Fibroblast of upper back skin (primary cell): Measurements from ENCODE around the gene RSAD1.

ENCODE experiments used
- DNase-seq: peaks from one replicate; pipeline ENCODE4 v3.0.0-alpha.2; 2013

The RSAD1 gene

DNA sequence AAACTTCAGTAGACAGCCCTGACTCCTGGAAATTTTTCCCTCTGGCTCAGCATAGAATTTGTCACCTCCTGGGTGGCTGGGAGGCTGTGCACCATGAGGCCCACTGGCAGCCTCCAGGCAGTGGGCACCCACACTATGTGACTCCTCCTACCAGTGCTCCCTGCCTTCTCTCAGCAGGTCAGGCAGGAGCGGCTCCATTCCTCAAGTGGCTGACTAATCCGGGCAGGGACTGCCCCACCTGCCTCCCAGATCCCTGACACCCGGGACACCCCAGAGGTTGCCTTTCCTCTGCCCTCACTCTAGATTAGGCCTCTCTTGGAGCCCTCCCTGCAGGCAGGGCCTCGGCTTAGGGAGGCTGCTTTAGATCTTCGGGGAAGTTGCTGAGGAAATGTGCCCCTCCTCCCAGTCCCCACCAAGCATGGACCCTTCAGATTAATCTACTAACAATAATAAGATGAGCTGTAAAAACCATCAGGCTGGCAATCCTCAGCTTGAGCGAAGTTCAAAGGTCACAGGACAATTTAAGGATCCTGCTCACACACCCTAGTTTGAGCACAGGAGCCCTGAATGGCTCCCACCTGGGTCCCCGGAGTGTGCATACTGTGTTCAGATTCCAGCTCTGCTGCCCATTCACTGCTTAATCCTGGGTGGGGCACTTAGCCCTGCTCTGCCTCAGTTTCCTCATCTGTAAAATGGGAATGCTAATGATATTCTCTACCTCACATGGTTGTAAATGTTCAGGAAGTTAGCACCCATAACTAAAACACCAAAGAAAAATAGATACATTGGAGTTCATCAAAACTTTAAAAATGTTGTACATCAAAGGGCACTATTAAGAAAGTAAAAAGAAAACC lies 19.6 kb downstream of the RSAD1 start:
- DNase-seq = no peak

DNA sequence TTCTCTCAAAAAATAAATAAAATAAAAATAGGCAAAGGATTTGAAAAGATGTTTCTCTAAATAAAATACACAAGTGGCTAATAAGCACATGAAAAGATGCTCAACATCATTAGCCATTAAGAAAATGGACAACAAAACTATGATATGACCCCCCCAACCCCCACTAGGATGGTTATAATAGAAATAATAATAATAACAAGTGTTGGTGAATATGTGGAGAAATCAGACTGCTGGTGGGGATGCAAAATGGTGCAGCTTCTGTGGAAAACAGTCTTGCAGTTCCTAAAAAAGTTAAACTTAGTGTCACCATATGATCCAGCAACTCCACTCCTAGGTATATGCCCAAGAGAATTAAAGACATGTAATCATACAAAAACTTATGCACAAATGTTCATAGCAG lies 20.6 kb downstream of the RSAD1 start:
- DNase-seq = no peak

DNA sequence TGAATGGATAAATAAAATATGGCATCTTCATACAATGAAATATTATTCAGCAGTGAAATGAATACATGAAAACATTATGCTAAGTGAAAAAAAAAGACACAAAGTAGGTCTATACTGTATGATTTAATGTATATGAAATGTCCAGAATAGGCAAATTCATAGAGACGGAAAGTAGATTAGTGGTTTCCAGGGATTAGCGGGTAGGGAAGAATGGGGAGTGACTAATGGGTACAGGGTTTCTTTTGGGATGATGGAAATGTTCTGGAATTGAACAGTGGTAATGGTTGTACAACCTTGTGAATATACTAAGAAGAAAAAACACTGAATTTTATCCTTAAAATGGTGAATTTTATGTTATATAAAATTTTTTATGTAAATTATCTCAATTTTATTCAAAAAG lies 21.1 kb downstream of the RSAD1 start:
- DNase-seq = peak; percentile 60

DNA sequence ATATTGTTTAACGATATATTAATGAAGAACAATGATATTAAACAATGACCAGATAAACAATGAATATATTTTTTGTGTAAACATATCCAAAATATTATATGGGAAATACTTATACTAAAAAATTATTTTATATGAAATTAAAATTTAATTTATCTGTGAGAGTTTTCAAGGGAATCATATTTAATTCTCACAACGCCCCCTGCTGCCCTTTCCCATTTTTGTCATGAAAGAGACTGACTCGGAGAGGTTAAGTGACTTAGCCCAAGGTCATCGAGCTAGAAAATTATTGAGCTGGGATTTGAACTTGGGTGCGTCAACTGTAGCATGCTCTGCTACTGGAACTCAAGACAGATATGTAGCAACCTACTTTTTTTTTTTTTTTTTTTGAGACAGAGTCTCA lies 22.4 kb downstream of the RSAD1 start:
- DNase-seq = peak; percentile 24

GRCh38 chr17:50502301-50502990 lies 23.8 kb downstream of the RSAD1 start:
- DNase-seq = no peak

DNA sequence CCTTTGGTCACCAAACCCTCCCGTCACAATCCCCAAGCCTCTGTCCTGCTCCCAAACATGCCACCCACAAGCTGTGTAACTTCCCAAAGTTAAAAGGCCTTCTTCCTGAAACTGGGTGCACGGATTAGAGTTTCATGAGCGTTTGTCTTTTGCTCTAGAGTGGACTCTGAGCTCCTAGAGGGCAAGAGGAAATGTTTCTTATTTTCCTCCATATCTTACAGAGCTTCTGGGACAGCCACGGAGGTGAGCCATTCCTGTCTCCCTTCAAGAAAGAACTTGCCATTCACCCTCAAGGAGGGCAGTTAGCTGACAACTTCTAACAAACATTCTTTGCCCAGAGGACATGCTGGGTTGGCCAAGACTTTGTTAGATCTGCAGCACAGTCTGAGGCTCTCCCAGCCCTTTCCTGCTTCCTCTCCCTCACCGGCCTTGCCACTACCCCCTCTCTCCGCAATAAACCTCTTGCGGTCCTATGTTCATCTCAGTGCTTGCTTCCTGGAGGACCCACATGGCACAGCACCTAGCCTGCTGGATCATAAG lies 27.0 kb downstream of the RSAD1 start:
- no peak for DNase-seq

- no peak for DNase-seq
Observed at GRCh38 chr17:50506298-50506697, 27.6 kb downstream of the RSAD1 start.

DNA sequence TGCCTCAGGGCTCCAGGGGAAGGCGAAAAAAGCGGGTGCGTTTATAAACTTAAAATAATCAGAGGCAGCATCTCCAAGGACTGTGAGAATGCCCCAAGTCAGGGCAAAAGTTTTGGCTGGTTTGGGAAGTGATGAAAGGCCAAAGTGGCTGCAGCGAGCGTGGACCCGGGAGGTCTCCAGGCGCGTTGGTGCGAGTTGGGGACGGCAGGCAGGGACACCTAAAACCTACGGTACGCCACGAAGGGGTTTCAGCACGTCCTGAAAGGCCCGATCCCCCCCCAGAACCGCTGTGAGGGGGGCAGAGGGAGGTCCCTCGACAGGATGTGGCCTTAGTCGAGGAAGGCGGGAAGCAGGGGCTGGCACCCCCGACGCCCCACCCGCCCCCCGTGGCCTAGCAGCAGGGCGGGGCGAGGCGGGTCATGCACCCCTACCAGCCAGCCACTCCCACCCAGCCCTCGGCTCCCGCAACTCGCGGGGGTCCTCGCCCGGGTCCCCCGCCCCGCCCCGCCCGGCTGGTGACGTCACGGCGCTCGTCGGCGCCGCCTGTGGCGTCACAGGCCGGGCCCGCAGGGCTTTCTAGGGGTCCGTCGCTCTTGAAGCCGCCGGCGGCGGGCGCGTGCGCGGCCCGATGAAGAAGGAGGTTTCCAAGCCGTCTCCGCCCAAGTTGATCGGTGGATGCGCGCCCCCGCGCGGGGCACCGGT lies 29.4 kb downstream of the RSAD1 start, which contains the start of gene MYCBPAP:
MYCBPAP (plus strand) TSS at position 569 of the 702 bp plus-strand sequence. CDS start 236 bp downstream, outside the sequence.
- DNase-seq = peak; percentile 75

- no peak for DNase-seq
Observed at GRCh38 chr17:50508573-50509460, 30.2 kb downstream of the RSAD1 start.

- DNase-seq = no peak
Observed at GRCh38 chr17:50511058-50511457, 32.4 kb downstream of the RSAD1 start.

DNA sequence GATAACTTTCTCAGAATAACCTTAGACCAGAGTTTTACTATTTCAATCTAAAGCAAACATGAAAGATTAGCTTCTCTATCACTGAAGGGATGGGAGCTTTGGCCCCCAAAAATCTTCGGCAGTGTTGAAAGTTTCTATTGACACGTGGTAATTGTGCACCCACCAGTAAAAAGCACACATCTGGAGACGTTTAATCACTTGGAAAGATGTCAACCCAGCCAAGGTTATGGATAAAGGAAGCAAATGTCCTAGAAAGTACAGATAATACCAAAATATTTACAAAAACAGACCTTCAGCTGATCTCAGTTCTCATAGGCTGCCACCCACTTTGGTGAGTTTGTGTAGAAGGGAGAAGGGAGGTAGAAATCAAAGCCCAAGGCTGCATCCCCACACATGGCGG lies 34.8 kb downstream of the RSAD1 start:
- DNase-seq = peak; percentile 11

GRCh38 chr17:50514388-50514787 lies 35.7 kb downstream of the RSAD1 start:
- no peak for DNase-seq

- peak; percentile 43 for DNase-seq
Observed at GRCh38 chr17:50514936-50515702, 36.5 kb downstream of the RSAD1 start.

DNA sequence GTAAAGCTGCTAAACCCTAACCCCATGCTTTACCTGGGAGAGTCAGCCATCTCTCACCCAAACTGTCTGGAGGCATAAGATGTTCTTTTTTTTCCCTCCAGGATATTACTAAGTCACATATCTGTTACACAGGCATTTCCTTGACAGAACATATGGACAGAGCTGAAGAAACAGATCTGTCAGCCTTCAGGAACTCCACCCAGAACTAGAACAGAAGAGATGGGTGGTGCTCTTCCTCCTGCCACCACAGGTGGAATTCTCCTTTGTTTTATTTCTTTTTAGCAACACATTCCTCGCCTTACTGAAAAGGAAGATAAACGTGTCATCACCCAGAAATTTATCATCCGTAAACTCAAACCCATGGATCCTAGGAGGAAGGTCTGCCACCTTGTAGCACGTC lies 38.4 kb downstream of the RSAD1 start:
- DNase-seq = no peak

DNA sequence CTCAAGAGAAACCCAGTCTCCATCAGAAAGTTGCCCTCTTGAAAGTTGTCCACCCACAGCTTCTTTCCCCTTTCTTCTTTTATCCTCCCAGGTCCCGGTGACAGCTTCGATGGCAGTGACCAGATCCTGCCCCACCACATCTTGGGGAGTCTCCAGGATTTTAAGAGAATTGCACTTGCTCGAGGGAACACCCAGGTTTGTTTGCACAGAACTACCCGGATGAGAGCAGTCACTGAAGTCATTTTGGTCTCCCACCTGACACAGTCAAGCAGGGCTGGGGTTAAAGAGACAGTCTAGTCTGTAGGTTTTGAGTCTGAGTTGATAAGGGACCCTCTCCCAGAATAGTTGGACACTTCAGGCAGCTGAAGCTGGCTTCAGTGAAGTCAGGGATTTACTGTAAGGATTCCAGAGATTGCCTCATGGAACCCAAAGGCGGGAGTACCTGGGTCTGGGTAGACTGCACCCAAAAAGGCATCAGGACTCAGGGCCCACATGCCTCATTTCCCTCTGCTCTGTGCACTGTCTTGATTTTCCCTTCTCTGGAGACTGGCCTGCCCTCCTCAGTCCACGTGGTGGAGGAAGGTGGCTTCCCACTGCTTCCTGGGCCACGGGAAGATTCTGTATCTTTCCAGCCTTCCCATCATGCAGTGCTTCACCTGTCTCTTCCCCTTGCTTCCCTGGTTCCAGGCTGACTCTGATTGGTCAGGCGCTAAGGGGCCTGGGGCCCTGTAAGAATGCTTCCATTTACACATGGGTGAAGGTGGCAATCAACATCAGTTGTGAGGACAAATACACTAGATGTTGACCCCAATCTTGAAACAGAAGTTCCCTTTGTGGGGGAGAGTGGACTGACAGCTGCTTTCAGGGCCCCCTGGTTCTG lies 39.1 kb downstream of the RSAD1 start:
- no peak for DNase-seq

DNA sequence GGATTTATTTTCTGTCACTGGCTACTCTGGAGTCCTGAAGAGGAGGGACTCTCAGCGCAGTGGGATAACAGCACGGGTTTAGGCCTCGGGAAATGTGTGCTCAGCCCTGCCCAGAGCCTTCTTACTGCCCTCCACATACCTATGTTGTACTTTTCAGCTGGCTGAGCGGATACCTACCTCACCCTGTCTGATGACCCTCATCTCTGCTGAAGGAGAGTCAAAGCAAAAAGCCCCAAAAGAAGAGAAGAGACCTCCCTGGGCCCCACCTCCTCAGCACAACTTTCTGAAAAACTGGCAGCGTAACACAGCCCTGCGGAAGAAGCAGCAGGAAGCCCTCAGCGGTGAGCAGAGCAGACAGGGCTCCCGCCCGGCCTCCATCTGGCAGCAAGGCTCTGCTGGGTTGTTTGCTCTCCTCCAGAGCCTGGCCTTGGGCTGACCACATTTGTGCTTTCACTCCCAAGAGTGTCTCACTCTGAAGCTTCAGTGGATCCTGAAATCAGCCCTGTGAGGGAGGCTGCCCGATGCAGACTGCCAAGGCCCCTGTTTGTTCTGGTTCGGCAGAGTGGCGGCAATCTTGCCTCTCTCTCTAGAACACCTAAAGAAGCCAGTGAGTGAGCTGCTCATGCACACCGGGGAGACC lies 39.8 kb downstream of the RSAD1 start:
- peak; percentile 10 for DNase-seq

DNA sequence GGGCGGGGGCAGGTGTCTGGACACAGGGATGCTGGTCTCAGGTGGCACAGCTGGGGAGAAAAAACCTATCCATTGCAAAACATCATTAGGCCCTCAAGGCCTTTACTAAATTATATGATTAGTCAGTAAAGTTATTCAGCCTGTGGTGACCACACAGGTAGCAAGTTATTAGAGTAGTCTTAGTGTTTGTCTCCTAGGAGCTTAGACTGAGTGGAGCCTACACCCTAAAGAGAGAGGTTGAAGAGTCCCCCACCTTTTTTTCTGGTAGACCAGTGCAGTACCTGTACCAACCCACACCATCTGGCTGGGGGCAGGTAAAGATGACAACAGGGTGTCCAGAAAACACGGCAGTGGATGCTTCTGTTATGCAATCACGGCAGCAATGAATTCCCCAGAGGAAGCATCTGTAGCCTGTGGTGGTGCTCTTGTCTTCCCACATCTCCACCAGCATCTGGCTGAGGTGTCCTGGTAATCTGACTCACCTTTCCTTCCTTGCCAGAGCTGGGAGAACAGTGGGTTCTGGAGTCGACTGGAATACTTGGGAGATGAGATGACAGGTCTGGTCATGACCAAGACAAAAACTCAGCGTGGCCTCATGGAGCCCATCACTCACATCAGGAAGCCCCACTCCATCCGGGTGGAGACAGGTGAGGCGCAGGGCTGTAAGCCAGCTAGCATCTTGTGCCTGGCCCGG lies 40.6 kb downstream of the RSAD1 start:
- DNase-seq = peak; percentile 9

- DNase-seq = no peak
Observed at GRCh38 chr17:50520483-50520882, 41.8 kb downstream of the RSAD1 start.

GRCh38 chr17:50521514-50521913 lies 42.9 kb downstream of the RSAD1 start:
- no peak for DNase-seq
